GM12874 (cell line): ENCODE results near the gene IGSF9.

Source experiments
- TF ChIP-seq, protein P1 (sequence below): IDR thresholded peaks from 2 replicates; pipeline ENCODE4 v1.5.1; 2011; ENCODE audit warnings: low read depth, mild to moderate bottlenecking, control low read depth, low read length, moderate library complexity; ENCODE audit not compliant: insufficient read depth

Gene IGSF9

DNA sequence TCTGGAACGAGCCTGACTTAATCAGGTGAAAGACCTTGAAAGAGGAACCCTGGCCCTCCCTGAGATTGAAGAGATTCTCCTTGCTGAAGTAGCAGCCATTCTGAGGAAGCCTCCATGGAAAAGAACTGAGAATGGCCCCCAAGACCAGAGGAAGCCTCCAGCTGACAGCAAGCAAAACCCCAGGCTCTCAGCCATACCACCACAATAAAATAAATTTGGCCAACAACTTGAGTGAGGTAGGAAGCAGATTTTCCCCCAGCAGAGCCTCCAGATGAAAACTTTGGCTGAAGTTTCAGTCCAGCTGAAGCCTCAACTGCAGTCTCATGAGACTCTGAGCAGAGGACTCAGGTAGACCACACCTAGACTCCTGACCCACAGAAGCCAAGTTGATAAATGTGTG is 42.6 kb upstream of the IGSF9 start:
- TF ChIP-seq, protein P1, sequence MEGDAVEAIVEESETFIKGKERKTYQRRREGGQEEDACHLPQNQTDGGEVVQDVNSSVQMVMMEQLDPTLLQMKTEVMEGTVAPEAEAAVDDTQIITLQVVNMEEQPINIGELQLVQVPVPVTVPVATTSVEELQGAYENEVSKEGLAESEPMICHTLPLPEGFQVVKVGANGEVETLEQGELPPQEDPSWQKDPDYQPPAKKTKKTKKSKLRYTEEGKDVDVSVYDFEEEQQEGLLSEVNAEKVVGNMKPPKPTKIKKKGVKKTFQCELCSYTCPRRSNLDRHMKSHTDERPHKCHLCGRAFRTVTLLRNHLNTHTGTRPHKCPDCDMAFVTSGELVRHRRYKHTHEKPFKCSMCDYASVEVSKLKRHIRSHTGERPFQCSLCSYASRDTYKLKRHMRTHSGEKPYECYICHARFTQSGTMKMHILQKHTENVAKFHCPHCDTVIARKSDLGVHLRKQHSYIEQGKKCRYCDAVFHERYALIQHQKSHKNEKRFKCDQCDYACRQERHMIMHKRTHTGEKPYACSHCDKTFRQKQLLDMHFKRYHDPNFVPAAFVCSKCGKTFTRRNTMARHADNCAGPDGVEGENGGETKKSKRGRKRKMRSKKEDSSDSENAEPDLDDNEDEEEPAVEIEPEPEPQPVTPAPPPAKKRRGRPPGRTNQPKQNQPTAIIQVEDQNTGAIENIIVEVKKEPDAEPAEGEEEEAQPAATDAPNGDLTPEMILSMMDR: no peak

DNA sequence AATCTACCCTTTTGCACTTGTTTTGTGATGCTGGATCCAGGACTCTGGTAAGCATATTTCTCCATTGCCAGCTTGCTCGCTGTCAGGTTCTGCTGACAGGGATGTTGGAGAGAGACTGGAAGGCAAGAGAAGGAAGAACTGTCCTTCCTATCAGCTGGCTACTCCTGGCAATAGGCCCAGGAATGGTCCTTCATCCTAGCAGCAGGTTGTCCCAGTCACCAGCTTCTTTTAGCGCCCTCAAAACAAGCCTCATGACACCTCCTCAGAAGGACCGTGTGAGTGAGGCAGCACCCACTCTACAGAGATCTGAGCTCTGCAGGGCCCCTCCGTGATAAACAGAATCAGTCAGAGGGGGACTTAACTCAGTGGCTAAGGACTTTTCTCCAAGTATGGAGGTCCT is 41.8 kb upstream of the IGSF9 start:
- TF ChIP-seq, protein P1: no peak

DNA sequence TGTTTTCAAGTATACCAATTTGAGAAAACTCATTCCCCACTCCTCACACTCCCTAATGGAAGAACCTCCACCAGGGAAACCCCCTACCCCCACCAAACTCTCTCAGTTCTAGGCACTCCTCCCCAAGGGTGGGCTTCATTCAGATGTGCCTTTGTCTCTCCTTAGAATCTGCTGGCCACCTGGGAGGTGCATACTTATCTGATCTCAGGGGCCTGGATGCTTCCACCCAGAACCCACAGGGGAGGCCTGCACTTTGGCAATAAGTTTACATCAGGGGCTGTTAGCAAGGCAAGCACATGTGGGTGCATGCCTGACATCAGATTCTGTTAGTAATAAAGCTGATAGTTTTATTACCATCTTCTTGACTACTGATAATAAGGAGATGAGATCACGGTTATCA is 41.1 kb upstream of the IGSF9 start:
- TF ChIP-seq, protein P1: no peak

DNA sequence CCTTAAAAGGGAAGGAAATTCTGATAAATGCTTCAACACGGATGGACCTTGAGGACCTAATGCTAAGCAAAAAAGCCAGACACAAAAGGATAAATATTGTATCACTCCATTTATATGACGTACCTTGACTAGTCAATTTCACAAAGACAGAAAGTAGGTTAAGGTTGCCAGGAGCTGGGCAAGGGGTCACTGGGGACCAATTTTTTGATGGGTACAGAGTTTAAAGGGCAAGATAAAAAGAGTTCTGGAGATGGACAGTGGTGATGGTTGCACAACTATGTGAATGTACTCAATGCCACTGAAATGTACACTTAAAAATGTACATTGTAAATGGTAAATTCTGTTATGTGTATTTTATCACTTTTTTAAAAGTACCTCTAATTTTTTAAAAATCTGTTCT is 40.7 kb upstream of the IGSF9 start:
- TF ChIP-seq, protein P1: no peak

DNA sequence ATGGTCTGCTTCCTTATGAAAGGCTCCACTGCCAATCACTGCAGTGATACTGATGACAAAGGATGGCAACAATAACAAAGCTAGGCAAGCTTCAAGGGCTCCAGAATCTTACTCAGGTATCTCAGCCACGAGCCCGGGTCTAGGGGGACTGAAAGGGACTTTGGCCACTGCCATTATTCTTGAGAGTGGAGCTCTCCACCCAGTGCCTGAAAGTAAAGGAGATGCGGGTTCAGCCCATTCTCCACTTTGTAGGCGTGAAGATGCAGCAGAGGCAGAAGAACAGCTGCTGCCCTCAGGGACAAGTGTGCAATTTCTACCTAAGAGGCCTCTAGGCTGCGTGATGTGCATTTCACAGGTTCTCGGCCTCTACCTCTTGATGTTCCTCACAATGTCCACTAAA is 40.1 kb upstream of the IGSF9 start:
- TF ChIP-seq, protein P1: no peak

DNA sequence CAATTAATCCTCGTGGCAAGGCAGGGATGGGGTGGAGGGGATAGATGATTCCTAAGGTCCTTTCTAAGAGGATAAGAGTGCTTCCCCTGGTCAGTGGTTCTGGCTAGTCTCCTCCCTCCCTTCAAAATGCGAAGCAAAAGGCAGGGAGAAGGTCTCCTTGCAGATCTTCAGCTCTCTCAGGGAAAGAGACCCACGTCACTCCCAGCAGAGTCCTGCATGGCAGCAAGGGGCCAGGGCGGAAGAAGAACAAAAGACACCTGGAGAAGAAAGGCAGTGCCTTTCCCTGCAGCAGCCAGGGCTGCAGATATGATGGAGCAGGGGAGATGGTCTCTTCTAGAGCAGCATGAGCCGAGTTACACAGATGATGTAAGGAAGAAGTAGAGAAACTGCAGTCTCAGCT is 38.3 kb upstream of the IGSF9 start:
- TF ChIP-seq, protein P1: no peak

DNA sequence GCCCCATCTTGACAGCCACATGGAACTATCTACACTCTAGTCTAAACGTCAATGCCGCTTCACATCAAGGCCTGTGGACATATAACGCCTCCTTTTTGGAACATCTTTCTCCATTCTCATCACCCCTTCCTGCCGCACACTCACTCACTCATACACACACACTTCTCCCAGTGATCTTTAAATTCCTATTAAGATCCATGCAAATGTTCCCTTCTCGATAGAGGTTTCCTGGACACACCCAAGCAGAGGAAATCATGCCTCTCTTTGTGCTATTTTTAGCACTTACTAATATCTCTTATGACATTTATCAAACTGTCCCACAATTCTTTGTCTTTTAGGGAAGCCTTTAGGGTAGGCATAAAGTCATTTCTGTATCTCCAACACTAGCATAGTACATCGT is 36.9 kb upstream of the IGSF9 start:
- TF ChIP-seq, protein P1: no peak
